HG03354 (cell line): ENCODE measurements around the gene SACS.
"Not testable (repeated sequence)": the region's sequence is repeated elsewhere in the genome, so short reads cannot be mapped to it uniquely, and the experiment has no call there.

Experiments
- ATAC-seq: cut with Tn5 transposase; IDR thresholded peaks from one replicate; pipeline ENCODE4 v1.9.1; 2021; ENCODE audit warnings: mild to moderate bottlenecking; ENCODE audit not compliant: unreplicated experiment, poor library complexity, severe bottlenecking

Gene SACS

DNA sequence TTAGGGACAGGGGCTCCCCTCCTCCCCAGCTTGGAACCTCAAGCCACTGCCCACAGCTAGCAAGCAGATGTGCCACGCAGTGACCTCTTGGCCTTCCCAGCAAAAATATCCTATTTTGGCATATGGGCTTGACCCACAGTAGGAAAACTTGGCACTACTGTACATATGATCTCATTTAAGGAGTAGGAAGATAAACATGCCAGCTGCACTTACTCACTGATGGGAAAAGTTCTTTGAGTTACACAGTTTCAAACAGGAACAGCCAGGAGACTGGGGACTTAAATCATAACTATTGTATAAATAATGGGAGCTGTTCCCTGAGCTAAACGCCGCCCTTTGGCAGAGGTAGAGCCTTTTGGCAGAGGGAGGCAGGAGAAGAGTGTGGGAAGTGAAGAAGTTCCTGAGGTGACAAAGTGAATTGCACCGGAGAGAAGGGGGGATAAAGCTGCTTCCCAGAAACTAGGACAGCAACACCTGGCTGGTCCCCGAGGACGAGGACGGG, 6.1 kb downstream of the SACS start:
- no peak for ATAC-seq

DNA sequence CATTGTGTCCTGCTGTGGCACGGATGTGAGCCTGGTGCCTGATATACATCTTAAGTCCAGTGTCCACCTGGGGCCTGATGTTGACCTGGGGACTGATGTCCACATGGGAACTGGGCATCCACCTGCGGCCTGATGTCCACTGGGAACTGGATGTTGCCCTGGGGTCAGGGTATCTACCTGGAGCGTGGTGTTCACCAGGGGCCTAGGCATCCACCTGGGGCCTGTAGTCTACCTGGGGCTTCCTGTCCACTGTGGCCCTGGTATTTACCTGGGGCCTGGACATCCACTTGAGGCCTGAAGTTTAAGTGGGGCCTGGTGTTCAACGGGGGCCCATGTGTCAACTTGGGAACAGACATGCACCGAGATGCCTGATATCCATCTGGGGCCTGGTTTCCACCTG, 11.9 kb downstream of the SACS start:
- ATAC-seq: no peak

DNA sequence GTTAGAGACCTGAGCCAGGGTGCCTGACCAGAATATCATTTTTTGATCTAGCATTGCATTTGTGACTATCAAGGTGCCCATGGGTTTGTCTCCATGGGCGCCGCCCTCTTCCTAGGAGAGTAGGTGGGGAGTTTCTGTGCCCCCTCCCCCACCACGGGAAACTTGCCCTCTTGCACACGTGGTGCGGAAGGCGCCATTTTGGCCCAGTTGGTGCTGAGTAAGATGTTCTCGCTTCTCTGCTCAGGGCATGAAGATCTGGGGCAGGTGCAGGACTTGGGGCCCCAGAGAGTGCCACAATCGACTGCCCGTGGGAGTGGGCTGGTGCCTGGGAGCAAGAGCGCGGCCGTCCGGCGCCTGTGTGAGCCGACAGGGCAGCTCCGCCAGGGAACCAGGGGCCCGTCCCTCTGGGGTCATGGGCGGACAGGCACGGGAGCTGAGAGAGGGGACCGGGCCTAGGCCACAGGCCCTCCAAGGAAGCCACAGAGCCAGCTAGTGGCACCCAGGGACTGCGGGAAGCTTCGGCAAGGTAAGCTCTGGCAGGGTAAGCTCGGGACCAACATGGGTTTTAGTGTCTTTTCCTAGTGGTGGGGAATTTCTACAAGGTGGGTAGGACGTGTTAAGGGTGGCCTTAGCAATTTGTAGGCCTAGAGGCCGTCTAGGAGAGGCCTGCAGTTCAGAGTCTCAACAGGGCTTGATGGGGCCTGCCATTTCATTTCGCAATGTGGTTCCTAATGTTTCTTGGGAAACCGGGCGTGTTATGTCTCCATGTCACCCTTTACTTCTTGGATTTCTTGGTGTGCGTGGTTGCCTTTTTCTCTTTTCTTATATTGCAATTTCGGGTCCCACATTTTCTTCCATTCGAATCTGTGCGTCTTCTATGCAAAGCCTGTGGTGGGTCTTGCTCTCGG, 14.5 kb downstream of the SACS start:
- no peak for ATAC-seq

DNA sequence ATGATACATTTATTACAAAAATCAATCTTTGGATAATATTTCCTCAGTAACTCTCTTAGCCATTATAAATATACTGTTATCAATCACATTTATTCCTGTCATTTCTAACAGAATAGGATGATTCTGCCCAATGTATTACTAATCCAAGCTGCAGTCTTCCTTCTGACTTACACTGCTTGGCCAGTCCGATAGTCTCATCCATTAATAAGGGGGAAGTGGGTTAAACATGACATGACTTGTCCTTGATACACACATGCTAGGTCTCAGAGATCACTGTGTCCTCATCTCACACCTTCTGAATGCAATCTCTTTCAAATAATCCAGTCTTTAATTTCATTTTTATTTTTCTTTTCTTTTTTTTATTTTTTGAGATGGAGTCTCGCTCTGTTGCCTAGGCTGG, 18.8 kb downstream of the SACS start:
- no peak for ATAC-seq

DNA sequence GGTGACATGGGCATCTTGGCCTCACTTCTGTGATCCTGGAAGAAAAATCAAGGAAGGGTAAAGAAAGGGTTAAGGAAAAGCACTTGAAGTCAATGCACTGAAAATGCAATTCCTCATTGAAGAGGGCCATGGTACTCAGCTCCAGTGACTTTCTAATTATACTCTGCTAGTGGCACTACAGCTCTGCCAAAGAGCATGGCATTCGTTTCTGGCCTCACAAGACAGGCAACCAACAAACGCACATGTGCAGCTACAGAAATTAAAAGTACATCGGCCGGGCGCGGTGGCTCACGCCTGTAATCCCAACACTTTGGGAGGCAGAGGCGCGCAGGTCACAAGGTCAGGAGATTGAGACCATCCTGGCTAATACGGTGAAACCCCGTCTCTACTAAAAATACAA, 21.8 kb downstream of the SACS start:
- no peak for ATAC-seq

DNA sequence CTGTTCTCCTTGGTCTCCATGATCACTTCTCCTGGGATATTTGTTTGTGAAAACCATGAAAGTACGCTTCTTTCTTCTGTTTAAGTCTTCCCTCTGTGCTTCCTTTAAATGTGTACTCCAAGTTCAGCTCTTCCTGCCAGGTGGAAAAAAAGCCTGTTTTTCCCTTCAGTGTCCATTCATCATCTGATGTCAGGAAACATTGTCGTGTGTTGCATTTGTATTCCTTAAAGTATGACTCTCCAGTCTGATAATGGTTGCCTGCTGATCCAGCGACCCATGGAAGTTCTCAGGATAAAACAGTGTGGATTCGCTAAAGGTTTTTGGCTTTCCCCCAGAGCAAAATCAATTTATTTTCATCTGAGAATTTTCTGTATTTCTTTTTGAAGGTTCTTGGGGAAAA, 22.3 kb downstream of the SACS start:
- ATAC-seq: no peak

DNA sequence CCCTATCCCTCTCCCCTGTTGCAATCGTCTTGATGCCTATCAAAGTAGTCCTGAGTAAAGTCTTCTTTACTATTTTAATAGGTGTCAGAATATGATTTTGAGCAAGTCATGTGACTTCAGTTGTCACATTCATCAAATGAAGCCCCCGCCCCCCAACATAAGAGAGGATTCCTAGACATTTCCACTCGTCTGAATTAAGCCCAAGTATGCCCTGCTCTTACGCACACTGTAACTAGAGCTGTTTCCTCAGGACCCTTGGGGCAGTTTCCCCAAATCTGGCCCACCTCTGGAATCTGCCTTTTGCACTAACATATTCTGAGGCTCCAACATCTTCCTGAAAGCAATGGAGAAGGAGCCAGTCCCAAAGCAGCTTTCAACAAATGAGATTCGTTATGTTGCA, 25.5 kb downstream of the SACS start:
- ATAC-seq: no peak

DNA sequence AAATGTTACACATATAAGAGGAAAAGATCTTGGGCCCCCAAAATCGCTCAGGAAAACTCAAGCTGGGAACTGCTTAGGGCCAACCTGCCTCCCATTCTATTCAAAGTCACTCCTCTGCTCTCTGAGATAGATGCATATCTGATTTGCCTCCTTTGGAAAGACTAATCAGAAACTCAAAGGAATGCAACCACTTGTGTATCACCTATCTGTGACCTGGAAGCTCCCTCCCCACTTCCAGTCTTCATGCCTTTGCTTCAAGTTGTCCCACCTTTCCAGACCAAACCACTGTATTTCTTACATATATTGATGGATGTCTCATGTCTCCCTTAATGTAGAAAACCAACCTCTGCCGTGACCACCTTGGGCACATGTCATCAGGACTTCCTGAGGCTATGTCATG, 32.3 kb downstream of the SACS start:
- not testable (repeated sequence) for ATAC-seq

DNA sequence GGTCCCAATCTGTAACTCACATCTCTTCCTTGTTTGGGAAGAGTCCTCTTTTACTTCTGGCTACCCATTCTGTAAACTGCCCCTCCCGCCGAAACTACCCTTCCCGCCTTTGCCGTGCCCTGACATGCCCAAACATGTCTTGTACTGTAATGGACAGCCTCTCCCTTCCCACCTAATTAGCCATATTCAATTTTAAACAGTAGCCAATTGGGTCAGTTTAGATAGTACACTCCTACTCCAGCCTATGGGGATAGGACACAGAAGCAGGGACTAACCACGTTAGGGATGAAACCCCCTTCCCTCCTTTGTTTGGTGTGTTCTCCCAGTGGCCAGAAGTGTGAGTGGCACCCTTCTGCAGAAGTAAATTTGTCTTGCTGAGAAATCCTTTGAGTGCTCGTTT, 34.2 kb downstream of the SACS start:
- ATAC-seq: no peak

DNA sequence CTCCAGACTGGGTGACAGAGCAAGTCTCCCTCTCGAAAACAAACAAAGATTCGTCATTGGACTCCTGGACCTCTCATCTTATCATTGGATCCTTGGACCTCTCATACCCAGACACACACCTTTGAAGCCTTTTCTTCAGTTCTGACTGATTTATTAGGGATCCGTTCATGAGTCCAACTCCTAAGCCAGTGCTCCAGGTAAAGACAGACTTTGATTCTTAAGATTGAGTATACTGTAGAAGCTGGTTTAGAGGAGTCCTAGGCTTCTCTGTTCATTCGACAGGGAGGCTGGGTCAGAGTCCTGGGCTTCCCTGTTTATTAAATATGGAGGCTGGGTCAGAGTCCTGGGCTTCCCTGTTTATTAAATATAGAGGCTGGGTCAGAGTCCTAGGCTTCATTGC, 38.7 kb downstream of the SACS start:
- ATAC-seq: no peak

DNA sequence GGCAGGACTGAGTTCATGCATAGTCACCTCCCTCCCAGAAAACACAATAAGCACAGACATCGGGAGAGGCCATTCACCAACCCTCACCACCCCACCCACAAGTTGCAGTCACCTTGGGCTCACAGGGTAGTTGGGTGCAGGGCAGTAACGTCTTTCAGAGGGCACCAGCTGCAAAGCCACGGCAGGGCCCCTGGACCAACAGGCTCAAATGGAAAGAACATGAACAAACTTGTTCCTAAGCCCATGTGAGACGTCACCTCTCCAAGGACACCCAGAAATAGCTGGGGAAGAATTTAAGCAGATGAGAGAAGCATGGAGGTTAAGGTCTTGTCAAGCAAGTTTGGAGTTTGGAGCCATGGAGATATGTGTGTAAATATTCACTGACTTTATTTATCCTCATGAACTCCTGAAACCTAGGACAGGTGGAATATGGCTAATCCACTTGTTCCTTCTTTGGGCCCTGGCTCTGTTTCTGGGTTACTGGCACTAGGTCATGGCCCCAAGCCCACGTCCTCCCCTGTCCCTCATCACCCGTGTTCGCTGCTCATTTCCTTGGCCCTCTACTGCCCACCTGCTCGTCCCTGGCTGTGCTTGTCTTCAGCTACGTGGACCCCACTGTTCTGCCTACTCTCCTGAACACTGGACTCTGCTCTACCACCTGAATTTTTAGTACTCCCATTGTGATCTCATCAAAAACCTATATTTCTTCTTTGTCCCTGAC, 40.4 kb downstream of the SACS start:
- ATAC-seq: no peak

DNA sequence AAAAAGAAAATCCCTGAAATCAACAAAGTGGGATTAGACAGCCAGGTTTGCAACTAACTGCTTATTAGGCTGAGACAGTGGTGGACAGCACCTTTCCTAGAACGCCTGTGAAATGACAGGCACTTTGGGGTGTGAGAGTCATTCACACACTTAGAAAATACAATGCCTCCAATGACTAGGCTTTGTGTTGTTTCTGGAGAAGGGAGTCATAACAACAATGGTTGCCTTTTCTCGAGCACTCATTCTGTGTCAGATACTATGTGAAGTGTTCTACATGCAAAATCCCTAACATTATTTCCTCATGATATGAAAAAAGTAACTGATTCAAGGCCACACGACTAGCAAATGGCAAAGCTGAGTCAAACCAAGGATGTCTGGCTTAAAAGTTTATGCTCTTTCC, 41.2 kb downstream of the SACS start:
- ATAC-seq: no peak

DNA sequence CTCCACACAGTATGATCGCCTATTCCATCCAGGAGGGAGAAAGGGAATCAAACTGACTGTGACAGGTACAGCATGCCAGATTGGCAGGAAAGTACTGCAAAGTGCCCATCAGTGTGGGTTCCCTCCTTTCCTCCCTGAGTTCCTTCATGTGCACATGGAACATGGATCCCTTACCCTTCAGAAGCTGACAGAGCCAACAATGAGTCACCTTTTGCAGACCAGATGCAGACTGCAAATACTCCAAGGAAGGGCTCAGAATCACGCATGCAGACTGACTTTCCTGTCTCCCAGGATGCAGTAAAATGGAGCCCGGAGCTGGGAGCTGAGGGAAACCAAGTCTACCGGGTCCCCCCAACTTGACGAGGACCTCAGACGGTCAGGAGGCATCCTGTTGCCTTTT, 41.8 kb downstream of the SACS start:
- ATAC-seq: no peak

DNA sequence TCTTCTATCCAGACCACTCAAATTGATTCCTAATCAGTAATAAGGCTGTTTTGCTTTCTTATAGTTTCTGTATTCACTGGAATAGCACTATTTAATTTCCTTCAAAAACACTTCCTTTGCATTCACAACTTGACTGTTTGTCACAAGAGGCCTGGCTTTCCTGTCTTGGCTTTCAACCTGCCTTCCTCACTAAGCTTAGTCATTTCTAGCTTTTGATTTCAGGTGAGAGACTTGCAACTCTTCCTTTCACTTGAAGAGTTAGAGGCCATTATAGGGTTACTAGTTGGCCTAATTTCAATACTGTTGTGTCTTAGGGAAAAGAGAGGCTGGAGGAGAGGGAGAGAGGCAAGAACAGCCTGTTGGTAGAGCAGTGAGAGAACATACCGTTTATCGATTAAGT, 47.0 kb downstream of the SACS start:
- no peak for ATAC-seq

DNA sequence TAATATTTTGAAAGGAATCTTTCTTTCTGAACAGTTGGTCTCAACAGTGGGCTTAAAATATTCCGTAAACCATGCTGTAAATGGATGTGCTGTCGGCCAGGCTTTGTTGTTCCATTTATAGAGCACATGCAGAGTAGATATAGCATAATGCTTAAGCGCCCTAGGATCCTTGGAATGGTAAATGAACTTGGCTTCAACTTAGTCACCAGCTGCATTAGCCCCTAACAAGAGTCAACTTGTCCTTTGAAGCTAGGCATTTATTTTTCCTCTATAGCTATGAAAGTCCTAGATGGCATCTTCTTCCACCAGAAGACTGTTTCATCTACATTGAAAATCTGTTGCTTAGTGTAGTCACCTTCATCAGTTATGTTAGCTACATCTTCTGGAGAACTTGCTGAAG, 47.6 kb downstream of the SACS start:
- ATAC-seq: no peak

DNA sequence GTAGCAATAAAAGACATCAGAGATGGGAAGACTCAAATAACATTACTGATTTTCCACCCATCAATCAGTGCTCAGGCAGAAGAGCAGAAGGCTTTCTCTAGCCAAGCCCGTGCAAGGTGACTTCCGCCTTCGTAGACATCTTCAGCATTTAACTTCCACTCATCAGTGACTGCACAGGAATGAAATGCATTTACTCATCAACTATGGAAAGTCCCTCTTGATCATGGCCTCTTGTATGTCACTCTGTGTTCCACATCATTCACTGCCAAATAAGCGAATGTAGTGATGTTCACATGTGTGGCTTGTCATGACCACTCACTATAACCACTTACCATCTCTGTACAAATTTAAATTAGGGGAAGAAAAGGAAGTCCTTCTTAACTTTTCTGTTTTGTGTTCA, 49.4 kb downstream of the SACS start:
- ATAC-seq: peak; percentile 92

DNA sequence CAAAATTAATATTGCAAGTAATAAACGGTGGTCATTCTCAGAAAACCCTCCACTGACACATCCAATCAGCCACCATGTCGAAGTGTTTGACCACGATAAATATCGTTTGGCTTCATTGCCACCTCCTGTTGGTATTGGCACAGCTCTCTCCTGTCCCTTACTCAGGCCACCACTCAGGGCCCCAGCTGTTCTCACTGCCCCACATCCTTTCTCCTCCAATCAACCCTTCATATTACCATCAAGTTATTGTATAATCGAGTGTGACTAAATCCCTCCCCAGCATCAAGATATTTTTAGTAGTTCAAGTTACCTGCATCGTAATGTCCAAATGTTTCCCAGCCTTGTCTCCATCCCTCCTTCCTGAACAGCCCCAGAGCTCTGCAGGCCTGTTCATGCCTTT, 50.4 kb downstream of the SACS start:
- ATAC-seq: no peak

DNA sequence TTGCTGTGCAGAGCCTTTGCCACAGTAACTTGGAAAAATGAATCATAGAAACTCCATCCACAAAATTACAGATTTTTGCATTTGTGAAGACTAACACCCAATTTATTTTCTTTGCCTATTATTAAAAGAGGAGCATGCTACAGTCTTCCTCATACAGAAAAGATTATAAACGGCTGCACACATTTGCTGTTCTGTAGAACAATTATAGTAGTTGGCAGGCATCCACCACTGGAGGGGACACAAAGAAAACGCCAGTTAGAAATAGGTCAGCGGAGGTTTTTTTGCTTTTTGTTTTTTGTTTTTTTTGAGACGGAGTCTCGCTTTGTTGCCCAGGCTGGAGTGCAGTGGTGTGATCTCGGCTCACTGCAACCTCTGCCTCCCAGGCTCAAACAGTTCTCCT, 51.6 kb downstream of the SACS start:
- no peak for ATAC-seq

DNA sequence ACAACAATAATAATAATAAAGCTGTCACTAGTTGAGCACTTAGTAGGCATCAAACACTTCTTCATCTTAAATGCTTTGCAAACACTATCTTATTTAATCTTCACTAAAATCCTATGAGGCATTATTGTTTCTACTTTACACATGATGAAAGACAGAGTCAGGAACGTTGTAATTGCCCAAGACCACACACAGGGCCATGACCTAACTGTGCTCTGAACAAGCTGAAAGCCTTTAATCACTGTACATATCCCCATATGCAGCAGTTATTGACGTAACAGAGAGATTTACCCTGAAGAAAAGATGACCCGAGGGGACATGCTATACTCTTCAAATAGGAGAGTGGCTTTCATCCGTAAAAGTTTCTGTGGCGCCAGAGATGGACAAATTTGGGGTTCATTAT, 53.0 kb downstream of the SACS start:
- no peak for ATAC-seq

DNA sequence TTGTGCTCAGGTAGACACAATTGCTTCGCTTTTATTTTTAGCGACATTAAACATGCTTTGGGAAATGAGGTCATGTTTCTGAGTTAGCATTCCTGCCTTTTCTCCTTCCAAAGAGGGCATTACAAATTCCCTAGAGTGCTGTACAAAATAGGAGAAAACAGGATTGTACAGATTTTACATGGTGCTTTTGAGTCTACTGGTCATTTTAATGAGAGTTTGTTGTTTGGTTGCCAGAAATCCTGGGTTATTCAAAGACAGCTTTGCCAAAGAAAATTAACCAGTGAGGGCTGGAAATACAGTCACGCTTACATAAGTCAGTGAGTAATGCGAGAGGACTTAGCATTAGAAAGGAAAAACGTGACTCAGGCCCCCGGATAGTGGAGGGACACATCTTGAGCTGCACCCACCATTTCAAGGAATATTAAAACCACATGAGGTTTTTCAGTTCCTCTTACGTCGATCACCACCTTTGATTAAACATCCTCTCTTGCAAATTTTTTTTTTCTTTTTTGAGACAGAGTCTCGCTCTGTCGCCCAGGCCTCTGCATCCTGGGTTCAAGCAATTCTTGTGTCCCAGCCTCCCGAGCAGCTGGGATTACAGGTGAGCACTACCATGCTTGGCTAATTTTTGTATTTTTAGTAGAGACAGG, 55.4 kb downstream of the SACS start:
- peak; percentile 28 for ATAC-seq

DNA sequence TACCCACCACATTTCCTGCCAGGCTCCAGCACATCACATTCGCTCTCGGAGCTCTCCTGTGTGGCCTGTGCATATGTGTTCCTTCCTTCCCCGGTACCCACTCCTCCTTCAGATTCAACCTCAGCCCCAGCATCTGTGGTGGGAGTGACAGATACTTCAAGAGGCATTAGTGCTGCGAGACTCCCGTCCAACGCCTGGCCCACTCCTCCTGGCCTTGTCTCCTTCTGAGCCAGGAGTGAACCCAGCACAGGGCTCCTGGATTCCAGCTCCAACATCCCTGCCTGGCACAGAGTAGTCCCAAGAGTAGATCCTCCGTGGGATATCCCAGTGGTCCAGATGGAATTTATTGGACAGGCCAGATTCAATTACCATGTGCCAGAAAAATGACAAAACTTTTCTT, 55.9 kb downstream of the SACS start:
- ATAC-seq: no peak
